ENCODE measurements around the gene SPATA32.
"Not testable (repeated sequence)": the region's sequence is repeated elsewhere in the genome, so short reads cannot be mapped to it uniquely, and the experiment has no call there.

SPATA32 gene, protein sequence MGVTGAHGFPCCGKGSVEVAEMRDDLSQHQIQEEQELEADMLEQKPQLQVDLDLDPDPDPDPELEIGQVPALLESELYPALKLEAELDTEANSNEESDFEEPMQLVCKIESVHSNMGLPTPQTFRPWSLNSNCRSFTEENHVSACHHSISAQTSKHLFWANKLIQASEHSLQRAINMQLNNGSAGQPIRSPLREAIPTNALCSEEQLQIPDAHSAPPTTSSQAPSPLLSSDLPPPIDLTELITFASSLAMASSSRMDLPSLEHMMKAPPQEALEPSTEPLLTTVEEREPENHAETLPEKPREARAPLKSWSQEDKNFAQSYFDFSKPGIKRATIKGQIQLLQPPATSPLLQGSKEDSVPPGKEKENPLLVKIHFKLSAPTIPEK

DNA sequence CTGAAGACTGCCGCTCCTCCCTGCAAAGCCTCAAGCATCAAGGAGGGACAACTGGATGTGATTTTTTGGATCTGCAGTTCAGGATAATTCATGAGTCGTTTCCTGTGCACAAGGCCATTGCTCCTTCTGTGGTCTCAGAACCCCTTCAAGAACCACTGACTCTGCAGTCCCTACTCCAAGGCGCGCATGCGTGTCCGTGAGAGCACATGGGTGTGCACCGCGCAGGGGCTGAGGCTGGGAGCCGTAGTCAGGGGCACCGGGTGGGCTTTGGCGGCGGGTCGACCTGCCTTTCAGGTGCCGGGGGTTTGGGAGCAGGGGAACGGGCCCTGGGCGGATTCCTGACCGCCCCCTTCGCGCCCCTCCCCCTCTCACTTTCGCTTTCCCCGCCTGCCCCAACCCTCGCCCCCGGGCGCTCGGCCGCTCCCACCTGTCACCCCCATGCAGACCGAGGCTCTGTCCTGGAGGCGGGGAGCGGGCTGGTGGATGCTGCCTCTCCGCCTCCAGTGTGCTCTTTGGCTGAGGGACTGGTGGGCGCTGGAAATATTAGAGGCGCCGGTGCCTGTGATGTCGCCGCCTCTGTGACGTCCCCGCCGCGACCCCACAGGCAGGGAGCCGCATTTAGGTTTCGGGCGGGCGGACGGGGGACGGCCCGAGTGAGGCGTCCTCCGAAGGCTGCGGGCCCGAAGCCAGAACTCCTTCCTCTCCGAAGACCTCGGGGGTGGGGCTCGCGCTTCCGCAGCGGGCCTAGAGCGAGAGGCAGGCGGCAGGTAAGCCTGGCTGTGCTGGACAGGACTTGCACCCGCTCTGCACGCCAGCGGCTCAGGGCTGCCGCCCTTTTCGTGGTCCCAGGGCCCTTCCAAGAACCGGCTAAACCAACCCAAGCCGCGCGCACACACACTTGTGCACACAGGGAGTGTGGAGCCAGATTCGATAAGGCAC is at the start of gene SPATA32:
SPATA32 (minus strand) TSS at position 518 of the 939 bp plus-strand sequence; CDS start at position 440, 78 bp downstream.
- DNase-seq (ENCODE audit: low read depth): peak; percentile 29

DNA sequence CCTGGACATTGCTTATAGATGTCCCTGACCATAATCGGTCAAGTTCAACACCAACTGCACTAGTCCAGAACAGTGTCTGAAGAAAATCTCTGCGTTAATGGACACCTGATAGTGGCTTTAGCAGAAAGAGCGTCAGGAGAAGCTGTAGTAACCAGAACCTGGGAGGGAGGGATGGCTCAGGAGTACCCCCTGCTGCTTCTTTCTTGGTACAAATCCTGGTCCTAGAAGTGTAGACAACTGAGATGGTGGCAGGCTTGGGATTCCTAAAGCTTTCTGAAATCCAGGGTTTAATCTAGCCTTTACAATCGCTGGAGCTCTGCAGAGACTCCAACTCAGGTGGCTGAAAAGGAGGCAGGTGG is 49.5 kb upstream of the SPATA32 start:
- DNase-seq (ENCODE audit: low read depth): no peak

DNA sequence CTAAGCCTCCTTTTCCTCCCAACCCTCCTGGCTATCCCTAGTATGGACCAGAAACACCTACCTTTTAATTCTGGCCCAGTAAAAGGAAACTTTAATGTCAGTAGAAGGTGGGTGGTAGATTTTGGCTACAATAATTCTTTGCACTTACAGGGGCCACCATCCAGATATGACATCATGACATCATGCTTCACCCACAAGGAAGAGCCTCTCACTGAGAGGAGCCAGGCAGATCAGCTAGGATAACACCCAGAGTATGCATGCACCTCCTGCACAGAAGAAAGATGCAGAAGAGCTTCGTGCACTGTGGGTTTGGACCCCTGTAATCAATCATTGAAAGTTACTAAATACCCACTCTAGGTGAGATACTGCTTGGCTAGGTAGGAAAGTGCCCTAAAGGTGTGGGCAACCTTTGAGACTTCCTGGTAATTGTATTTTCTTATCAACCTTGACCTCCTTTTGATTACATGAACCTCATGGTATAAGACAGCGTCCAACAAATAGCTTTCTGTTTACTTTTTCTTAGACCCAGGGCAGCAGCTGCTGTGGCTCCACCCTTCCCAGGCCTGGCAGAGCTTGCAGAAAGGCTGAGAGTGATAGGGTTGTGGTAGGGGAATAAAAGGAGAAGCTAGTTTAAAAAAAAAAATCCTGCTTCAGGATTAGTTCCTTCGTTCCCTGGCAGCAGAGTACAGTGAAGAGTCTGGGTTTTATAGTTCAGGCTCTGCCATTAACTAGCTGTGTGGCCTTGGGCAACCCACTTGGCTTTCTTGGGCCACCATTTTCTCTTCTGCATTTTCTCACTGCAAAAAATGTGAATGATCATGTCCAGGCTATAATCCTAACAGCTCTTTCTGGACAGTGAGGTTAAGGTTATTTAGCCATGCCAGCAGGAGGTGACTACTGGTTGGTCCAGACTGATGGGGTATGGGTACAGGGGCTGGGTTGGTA is 48.8 kb upstream of the SPATA32 start:
- no peak for DNase-seq (ENCODE audit: low read depth)

DNA sequence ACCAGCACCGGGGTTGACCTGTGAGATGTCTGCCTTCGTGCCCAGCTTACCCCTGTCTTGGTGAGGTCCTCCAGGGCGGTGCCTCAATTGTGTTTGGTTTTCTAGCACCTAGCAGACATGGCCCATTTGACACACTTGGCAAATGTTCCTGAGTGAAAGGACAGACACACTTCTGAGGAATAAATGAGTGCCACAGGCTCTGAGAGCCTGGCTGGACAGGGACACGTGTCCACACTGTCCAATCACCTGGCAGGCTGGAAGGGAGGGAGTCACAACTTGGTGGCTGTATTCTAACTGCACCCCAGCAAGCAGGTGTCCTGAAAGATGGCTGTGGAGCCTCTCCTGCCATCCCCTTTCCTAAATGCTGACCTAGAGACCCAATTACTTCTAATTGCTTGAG is 47.5 kb upstream of the SPATA32 start:
- DNase-seq (ENCODE audit: low read depth): no peak

GRCh38 chr17:45308840-45309239 is 46.9 kb upstream of the SPATA32 start:
- DNase-seq (ENCODE audit: low read depth): no peak

DNA sequence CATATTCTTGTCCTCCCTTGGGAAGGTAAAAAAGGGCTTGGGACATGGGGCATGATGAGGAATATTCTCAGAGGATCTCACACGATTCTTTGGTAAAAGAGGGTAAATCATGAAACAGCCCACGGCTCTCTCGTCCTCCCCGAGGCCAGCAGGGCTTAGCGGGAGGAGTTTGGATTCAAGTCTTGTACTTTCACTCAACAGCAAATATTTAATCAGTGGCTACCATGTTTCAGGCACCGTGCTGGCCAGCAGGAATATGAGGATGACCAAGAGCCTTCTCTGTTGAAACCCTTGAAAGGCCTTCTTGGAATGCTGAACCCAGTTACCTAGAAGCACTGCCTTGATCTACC is 46.1 kb upstream of the SPATA32 start:
- DNase-seq (ENCODE audit: low read depth): no peak

- peak; percentile 93 for DNase-seq (ENCODE audit: low read depth)
These were observed 45.6 kb upstream of the SPATA32 start for GRCh38 chr17:45307290-45308015.

- DNase-seq (ENCODE audit: low read depth): no peak
These were observed 44.7 kb upstream of the SPATA32 start for GRCh38 chr17:45306623-45307022.

GRCh38 chr17:45306094-45306493 is 44.2 kb upstream of the SPATA32 start:
- no peak for DNase-seq (ENCODE audit: low read depth)

- peak; percentile 88 for DNase-seq (ENCODE audit: low read depth)
These were observed 43.7 kb upstream of the SPATA32 start for GRCh38 chr17:45305530-45306087.

DNA sequence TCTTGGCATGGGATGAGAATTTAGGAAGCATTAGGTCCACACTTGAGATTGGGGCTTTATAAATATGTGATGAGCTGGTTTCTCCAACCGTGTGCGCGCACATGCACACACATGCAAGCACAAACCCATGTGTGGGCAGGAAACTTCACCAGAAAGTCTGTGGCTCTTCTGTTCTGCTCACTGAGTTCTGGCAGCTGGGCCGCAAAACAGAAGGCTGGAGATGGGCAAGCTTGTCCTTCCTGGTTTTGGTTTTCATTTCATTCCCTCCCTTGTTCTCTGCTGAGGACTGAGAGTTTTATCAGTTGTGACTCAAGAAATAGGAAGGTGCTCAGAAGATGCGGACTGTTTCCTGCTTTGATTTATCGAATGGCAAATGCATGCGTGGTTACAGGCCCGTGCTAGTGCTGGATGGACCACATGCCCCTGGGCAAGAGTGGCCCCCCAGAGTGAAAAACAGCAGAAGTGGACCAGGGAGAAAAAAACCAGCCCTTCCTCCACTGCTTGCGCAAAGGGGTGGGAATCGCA is 40.8 kb upstream of the SPATA32 start:
- DNase-seq (ENCODE audit: low read depth): peak; percentile 82

DNA sequence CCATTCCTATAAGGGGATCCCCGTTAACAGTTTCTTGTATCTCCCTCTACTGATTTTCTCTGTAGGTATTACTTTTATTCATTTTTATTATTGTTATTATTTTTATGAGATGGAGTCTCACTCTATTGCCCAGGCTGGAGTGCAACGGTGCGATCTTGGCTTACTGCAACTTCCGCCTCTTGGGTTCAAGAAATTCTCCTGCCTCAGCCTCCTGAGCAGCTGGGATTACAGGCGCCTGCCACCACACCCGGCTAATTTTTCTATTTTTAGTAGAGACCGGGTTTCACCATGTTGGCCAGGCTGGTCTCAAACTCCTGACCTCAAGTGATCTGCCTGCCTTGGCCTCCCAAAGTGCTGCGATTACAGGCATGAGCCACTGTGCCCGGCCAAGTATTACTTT is 40.3 kb upstream of the SPATA32 start:
- not testable (repeated sequence) for DNase-seq (ENCODE audit: low read depth)

GRCh38 chr17:45301674-45302073 is 39.8 kb upstream of the SPATA32 start:
- no peak for DNase-seq (ENCODE audit: low read depth)

DNA sequence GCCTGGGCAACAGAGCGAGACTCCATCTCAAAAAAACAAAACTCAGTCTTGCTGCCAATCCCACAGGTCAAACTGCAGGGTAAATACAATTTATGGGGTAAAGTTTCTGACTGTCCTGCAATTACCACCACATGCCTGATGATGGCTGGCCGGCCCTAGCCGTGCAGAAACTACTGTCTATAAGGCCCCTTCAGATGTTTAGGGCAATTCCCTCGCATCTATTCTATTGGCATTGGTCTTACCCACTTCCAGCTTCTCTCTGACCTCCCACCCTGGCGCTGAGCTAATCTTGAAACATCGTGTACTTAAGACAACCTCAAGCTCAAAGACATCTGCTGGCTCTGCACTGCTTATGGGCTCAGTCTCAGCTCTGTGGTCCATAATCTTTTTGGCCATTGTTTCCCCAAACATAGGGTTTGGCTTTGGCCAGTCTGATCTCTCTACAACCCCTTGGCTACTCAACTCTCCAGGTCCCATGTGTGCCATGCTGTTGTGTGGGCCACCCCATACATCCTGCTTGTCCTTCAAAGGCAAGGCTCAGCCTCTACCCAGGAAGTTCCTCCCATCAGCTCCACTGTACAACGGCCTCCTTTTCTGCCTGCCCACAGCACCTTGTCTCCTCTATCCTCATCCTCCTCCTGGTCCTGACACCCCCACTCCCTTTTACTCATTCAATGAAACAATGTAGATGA is 38.3 kb upstream of the SPATA32 start:
- DNase-seq (ENCODE audit: low read depth): no peak

DNA sequence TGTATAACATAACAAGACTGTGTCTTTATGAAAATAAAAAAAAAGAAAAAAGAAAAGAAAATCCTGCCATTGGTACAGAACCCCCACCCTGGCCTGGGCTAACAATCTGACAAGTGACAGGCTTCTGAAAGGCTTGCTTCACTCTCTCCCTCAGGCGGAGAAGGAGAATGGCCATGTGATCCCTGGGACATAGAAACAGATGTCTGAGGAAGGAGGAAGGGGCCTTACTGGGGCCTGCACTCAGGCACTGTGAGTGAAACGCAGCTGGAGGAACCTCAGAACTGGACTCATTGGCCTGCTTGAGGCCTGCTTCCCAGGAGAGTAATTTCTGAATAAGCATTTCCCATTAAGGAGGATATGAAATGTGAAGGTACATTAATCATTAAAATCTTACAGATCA is 37.5 kb upstream of the SPATA32 start:
- no peak for DNase-seq (ENCODE audit: low read depth)

- no peak for DNase-seq (ENCODE audit: low read depth)
These were observed 36.8 kb upstream of the SPATA32 start for GRCh38 chr17:45298546-45299285.

GRCh38 chr17:45296833-45297124 is 34.9 kb upstream of the SPATA32 start:
- DNase-seq (ENCODE audit: low read depth): no peak

DNA sequence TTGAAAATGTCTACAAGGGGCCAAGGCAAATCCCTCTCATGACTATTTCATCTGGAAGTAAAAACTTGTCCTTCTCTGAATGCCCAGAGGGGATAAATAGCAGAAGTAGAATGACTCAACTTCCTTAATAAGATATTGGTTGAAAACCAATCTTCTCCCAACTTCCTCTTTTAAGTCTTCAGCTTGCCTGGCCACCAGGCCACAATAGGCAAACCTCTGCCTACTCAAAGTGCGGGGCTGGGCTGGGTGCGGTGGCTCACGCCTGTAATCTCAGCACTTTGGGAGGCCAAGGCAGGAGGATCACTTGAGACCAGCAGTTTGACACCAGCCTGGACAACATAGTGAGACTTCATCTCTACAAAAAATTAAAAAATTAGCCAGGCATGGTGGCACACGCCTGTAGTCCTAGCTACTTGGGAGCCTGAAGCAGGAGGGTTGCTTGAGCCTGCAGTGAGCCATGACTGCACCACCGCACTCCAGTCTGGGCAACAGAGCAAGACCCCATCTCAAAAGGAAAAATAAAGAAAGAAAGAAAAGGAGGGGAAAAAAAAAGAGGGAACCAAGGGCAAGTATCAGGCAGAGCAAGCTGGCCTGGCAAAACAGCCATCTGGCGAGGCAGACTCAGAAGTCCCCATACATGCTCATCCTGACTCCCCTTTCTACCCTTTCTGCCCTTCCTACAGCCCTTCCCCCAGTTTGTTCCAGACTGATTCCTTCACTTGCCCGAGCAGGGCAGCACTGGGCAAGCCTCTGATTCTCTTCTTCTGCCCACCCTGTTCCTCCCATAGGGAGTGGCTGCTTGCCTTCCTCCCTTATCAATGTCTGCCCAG is 34.3 kb upstream of the SPATA32 start:
- DNase-seq (ENCODE audit: low read depth): no peak

DNA sequence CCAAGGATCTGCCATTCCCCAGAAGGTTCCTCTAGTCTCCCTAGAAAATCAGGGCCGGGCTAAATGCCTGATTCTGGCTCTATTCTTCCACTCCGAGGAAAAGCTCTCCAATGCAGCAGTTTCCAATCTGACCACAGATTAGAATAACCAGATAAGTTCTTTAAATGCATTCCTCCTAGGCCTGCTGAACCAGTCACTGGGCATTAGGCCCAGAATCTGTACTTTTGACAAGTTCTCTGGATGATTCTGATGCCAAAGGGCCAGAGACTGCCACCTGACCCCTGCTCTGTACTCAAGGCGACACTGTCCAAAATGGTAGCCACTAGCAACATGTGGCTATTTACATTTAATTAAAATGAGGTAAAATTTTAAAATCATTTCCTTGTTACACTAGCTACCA is 32.6 kb upstream of the SPATA32 start:
- peak; percentile 87 for DNase-seq (ENCODE audit: low read depth)
